ENCODE data around the gene GPR143. TPM values are rescaled to one million over a fixed set of nuclear protein-coding genes. Genes with fewer than 3 reads are reported as not detected.
"Not testable (repeated sequence)": the region's sequence is repeated elsewhere in the genome, so short reads cannot be mapped to it uniquely, and the experiment has no call there.

The GPR143 gene
- total RNA-seq, 1 donor from 2014 or later: 17.4 TPM

GRCh38 chrX:9770319-9770718 lies 4.7 kb upstream of the GPR143 start:
- TF ChIP-seq, protein P1, sequence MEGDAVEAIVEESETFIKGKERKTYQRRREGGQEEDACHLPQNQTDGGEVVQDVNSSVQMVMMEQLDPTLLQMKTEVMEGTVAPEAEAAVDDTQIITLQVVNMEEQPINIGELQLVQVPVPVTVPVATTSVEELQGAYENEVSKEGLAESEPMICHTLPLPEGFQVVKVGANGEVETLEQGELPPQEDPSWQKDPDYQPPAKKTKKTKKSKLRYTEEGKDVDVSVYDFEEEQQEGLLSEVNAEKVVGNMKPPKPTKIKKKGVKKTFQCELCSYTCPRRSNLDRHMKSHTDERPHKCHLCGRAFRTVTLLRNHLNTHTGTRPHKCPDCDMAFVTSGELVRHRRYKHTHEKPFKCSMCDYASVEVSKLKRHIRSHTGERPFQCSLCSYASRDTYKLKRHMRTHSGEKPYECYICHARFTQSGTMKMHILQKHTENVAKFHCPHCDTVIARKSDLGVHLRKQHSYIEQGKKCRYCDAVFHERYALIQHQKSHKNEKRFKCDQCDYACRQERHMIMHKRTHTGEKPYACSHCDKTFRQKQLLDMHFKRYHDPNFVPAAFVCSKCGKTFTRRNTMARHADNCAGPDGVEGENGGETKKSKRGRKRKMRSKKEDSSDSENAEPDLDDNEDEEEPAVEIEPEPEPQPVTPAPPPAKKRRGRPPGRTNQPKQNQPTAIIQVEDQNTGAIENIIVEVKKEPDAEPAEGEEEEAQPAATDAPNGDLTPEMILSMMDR (conservative IDR thresholded peaks at IDR 0.05; ENCODE audit: low read depth, low read length): no peak
- H3K4me3 ChIP-seq (ENCODE audit: low read depth, low read length): no peak overlapping the region
- no peak for DNase-seq (ENCODE audit: low read depth)

- not testable (repeated sequence) for DNase-seq (ENCODE audit: low read depth); H3K4me3 ChIP-seq (ENCODE audit: low read depth, low read length)
Measured at GRCh38 chrX:9768321-9768839, 2.7 kb upstream of the GPR143 start.

GRCh38 chrX:9767375-9767774 lies 1.7 kb upstream of the GPR143 start:
- DNase-seq (ENCODE audit: low read depth): no peak
- TF ChIP-seq, protein P1 (conservative IDR thresholded peaks at IDR 0.05; ENCODE audit: low read depth, low read length): no peak
- H3K4me3 ChIP-seq (ENCODE audit: low read depth, low read length): no peak overlapping the region

DNA sequence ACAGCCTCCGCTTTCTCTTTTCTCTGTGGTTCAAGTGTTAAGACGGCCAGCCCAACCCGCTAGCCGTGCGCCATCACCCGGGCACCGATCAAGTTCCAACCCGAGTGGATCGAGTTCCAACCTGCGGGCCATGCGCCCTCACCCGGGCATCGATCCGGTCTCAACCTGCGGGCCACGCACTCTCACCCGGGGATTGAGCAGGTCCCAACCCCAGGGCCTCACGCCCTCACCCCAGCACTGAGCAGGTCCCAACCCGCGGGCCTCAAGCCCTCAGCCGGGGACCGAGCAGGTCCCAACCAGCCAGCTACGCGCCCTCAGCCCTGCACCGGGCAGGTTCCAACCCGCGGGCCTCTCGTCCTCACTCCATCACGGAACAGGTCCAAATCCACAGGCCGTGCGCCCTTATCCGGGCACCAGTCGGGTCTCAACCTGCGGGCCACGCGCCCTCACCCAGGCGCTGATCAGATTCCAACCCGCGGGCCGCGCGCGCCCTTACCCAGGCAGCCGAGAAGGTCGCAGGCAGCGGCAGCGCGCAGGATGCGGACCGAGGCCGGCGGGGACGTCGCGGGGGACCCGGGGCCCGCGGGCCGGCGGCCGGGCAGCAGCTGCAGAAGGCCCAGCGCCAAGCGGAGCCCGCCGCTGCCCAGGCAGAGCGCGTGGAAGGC lies 443 bp downstream of the GPR143 start:
- DNase-seq (ENCODE audit: low read depth): no peak
- peak overlapping the region; percentile 55 for H3K4me3 ChIP-seq (ENCODE audit: low read depth, low read length)
- TF ChIP-seq, protein P1 (conservative IDR thresholded peaks at IDR 0.05; ENCODE audit: low read depth, low read length): no peak

- TF ChIP-seq, protein P1 (conservative IDR thresholded peaks at IDR 0.05; ENCODE audit: low read depth, low read length): no peak
- DNase-seq (ENCODE audit: low read depth): no peak
- H3K4me3 ChIP-seq (ENCODE audit: low read depth, low read length): no peak overlapping the region
Measured at GRCh38 chrX:9759337-9759736, 6.3 kb downstream of the GPR143 start.

- H3K4me3 ChIP-seq (ENCODE audit: low read depth, low read length): no peak overlapping the region
- DNase-seq (ENCODE audit: low read depth): no peak
- TF ChIP-seq, protein P1 (conservative IDR thresholded peaks at IDR 0.05; ENCODE audit: low read depth, low read length): no peak
Measured at GRCh38 chrX:9758021-9758638, 7.5 kb downstream of the GPR143 start.

GRCh38 chrX:9757366-9757765 lies 8.3 kb downstream of the GPR143 start:
- no peak overlapping the region for H3K4me3 ChIP-seq (ENCODE audit: low read depth, low read length)
- no peak for DNase-seq (ENCODE audit: low read depth)
- TF ChIP-seq, protein P1 (conservative IDR thresholded peaks at IDR 0.05; ENCODE audit: low read depth, low read length): no peak

Data from epithelial cell of proximal tubule (primary cell).